Activated CD8-positive, alpha-beta memory T cell treated with anti-CD3 and anti-CD28 coated beads, Interleukin-2, amount 50 U/mL, for 1 hour (primary cell): ENCODE measurements around the gene RIMBP3C.
"Not testable (repeated sequence)": the region's sequence is repeated elsewhere in the genome, so short reads cannot be mapped to it uniquely, and the experiment has no call there.

Experiments used
- DNase-seq: peaks from one replicate; pipeline ENCODE4 v3.0.0-alpha.2; 2020; ENCODE audit errors: extremely low read depth

Gene RIMBP3C, protein sequence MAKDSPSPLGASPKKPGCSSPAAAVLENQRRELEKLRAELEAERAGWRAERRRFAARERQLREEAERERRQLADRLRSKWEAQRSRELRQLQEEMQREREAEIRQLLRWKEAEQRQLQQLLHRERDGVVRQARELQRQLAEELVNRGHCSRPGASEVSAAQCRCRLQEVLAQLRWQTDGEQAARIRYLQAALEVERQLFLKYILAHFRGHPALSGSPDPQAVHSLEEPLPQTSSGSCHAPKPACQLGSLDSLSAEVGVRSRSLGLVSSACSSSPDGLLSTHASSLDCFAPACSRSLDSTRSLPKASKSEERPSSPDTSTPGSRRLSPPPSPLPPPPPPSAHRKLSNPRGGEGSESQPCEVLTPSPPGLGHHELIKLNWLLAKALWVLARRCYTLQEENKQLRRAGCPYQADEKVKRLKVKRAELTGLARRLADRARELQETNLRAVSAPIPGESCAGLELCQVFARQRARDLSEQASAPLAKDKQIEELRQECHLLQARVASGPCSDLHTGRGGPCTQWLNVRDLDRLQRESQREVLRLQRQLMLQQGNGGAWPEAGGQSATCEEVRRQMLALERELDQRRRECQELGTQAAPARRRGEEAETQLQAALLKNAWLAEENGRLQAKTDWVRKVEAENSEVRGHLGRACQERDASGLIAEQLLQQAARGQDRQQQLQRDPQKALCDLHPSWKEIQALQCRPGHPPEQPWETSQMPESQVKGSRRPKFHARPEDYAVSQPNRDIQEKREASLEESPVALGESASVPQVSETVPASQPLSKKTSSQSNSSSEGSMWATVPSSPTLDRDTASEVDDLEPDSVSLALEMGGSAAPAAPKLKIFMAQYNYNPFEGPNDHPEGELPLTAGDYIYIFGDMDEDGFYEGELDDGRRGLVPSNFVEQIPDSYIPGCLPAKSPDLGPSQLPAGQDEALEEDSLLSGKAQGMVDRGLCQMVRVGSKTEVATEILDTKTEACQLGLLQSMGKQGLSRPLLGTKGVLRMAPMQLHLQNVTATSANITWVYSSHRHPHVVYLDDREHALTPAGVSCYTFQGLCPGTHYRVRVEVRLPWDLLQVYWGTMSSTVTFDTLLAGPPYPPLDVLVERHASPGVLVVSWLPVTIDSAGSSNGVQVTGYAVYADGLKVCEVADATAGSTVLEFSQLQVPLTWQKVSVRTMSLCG (N-terminal part only)

DNA sequence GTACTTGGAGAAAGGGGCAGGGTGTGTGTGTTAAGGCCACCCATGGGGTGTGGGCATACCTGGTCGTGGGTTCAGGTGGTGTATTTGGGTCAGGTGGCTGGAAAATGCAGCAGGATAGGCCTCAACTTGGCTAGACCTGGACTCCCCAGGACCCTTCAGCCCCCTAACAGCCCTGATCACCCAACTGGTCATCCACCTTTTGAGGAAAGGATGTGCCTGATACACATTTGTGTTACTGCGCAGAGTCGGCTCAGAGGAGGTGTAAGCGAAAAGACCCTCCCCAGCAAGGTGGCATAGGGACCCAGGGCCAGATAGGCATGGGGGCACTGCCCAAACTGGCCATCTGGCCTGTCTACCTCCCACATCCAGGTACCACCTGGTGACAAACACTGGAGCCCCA lies at the start of gene RIMBP3C:
RIMBP3C (minus strand) TSS at position 101 of the 400 bp plus-strand sequence. CDS start 485 bp downstream, outside the sequence.
- DNase-seq = not testable (repeated sequence)

DNA sequence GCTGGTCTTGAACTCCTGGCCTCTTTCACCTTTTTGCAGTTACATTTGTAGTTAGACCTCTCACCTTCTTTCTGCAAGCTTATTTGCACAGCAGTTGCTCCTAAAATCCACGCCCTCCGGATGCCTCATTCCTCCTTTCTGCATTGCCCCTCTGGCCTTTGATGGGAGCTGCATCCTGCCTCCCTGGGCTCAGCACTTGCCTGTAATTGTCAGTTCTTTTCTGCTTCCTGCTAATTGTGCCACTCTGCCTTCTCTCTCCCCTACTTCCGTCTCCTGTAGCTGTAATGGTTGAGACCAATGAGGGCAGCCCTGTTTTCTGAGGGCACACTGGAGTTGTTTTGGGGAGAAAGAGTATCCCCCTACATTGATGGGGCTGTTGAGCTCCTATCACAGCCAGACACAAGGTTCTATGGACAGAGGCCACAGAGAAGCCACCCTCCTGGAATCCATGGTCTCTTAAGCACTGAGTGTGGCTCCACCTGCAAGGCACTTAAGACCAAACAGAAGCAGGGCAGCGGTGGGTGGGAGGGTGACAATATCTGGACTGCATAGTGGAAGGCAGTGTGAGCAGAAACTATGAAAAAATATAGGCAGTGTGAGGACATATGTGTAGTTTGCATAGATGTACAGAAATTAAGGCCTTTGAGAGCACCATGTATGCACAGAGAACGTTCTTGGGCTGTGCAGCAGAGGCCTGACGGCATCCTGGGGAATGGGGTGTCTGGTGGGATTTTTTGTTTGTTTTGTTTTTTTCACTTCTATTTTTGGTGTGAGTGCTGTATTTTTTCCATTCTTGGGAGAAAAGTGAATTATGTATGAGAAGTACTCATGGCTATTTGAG lies 48.0 kb upstream of the RIMBP3C start:
- DNase-seq = no peak

DNA sequence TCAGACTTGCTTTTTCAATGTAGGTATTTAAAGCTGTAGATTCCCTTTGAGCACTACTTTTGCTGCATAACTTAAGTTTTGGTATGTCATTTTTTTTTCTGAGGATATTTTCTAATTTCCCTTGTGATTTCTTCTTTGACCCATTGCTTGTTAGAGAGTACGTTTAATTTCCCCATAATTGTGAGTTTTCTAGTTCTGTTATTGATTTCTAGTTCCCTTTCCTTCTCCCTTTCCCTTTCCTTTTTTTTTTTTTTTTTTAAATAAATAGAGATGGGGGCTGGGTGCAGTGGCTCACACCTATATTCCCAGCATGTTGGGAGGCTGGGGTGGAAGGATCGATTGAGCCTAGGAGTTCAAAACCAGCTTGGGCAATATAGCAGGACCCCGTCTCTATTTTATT lies 47.0 kb upstream of the RIMBP3C start:
- no peak for DNase-seq

DNA sequence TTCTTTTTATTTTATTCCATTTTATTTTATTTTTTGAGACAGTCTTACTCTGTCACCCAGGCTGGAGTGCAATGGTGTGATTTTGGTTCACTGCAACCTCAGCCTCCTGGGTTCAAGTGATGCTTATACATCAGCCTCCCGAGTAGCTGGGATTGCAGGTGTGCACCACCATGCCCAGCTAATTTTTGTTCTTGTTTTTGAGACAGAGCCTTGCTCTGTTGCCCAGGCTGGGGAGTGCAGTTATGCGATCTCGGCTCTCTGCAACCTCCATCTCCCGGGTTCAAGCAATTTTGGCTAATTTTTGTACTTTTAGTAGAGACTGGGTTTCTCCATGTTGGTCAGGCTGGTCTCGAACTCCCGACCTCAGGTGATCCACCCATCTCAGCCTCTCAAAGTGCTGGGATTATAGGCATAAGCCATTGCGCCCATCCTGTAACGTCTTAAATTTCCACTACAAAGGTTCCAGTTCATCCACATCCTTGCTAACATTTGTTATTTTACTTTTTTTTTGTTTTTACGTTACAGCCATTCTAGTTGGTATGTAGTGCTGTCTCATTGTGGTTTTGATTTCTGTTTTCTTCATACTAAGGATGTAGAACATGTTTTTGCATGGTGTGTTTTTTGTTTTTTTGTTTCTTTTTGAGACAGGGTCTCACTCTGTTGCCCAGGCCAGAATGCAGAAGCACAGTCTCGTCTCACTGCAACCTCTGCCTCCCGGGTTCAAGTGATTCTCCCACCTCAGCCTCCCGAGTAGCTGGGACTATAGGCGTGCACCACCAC lies 45.3 kb upstream of the RIMBP3C start:
- DNase-seq = not testable (repeated sequence)

DNA sequence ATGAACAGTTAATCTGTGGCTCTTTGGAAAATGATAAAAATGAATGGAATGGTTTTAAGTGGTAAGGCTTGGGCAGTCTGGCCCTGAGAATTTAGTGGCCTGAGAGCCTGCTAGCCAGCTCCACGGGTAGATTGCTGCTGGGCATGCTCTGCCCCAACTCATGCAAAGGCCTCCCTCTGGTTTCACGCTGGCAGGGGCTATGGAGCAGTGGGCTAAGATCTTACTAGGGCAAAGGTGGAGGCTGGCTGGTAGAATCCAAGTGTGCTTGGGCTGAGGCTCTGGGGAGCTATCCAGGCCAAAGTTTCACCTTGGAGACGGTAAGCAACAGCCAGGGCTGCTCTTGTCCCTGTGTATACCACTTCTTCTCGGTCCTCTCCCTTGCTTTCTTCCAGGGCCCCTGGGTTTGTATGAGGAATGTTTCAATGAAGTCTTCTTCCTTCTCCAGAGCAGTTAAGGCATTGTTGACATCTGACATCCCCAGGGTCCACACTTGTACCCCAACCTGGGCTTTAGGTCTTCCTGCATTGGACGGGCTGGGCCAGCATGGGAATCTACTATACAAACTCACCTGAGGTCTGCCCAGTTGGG lies 43.7 kb upstream of the RIMBP3C start:
- DNase-seq = no peak

DNA sequence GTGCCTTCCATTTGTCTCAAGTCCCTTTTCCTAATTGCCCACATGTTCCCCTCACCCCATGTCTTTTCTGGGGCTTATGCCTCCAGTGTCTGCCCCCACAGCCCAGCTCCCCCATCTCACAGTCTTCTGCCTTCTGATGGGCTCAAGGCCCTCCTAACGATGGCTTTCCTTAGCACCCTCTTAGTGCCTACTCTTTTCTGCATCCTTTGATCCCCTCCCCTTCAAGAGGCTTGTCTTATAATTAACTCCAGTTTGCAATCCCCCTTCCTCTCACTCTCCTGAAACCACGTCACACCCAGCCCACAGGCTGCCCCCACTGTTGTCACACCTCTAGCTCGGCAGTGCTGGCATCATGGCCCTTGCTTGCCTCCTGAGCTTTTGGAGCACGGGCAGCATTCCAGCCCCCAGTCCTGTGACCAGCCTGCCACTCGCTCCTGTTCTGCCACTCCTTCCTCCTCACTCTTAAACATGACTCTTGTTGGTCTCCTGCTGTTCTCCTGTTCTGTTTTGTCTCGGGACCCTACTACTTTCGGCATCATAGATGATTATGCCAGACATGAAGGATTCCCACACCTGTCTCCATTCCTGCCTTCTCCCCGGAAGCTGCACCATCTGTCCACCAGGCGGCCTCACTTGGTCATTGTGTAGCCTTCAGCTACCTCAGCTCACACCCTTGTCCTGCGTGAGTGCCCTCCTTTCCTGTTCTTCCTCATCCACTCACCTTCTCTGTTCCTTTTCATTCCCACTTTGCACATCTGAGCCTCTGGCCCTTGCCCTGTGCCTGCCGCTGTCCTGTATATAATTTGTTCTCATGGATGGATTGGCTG lies 42.4 kb upstream of the RIMBP3C start:
- no peak for DNase-seq

DNA sequence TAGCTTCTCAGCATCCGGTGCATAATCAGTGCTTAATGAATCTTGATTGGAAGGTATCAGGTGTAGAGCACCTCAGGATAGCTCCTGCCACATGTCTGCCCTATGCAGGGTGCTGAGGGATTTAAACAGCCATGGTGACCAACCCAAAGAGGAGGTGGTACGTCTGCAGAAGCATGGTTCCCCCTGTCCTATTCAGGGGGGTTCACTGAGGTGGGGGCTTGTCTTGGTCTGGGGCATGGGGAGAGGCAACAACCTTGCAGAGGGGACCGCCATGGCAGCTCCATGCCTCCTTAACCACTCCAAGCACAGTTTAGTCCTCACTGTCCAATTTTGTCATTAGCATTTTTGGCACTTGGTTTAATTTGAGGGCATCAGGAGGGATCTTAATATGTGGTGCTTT lies 41.2 kb upstream of the RIMBP3C start:
- no peak for DNase-seq

DNA sequence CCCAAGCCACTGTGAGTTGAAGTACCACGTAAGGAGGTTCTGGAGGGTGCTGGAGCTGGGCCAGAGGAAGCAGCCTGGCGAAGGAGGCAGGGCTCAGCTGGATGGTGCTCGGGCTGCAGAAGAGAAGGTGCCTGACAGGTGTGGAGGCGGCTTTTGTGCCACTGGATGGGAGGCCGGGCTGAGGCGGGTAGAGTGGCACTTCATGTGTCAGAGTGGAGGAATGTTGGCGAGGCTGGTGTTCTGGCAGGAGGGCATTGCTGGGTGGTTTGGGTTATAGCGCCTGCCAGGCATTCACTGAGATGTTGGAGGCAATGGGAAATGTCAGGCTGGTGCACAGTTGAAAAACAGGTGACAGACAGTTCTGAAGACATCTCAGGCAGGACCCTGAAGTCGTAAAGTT lies 40.4 kb upstream of the RIMBP3C start:
- no peak for DNase-seq

DNA sequence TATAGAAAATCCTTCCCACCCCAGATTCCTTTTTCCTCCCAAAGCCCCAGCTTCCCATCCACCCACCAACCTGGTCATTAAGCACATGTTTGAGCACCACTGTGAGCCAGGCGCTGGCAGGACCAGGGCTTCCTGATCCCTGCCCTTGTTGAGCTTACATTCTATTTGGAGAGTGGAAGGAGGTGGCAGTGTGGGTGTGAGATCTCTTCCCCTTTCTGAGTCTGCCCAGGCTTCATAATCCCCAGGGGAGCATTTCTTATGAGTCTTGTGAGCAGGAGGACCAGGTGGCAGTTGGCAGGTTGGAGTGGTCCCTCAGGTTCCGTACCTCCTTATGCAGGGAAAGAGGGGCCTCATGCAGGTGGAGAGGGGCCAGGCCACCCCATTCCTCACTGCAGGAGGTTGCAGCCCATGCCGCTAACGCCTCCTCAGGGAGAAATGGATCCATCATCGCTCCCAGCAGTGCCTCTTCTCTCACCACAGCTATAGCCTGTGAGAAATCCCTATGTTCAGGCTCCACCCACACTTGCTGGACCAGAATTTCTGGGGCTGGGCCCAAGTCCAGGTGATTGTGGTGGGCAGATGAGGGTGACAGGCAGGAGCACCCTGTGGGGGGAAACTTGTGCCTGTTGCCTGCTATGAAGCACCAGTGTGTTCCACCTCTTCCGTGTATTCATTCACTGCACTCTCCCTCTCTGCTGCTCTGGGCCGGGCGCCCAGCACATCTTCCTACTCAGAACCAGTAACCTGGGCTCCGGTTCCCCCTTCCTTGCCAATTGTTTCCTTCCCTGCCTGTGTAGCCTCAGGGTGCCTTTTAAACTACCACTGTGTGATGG lies 39.8 kb upstream of the RIMBP3C start:
- DNase-seq = no peak

DNA sequence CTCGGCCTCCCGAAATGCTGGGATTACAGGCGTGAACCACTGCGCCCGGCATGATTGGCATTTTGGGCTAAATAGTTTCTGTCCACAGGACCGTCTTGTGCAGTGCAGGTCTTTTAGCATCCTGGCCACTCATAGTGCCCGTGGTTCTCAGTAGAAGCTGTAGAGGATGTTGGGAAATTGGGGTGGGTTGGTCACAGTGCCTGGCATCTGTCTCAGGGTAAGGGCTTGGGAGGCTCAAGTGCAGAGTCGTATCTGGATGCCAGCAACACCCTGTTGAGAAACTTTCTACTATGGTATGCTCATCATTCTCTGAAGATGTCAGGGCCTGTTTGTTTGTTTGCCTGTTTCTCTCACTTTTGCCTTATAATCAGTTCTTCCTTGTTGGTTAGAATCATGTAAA lies 38.1 kb upstream of the RIMBP3C start:
- DNase-seq = no peak

DNA sequence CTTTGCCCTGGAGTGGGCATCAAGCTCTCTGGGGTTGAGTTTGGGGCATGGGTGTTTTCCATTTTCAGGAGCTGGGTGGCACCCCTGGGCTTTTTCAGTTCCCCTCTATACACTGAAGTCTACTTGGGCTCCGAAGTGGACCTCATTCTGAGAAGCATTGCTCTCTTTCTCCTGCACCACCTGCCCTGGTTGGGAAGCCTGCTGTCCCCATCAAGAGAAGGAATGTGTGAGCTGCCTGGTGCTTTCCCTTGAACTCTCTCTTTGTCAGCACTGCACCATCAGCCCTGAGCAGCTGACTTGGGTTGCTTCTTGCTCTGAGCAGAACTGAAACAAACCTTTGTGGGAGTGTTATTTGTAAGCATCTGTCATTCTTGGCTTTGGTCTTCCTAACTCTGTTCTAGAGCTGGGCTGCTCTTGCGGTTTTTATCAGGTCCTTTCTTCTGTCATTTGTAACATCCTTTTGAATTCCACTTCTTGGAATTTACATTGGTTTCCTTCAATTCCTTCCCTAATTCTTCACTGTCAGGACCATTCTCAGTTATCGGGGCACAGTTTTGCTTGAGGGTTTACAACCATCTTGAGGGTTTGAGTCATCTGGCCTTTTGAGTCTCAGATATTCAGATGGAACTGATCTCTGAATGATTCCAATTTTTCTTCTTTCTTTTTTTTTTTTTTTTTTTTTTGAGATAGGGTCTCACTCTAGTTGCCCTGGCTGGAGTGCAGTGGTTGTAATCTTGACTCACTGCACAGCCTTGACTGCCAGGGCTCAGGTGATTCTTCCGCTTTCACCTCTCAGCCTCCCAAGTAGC lies 36.7 kb upstream of the RIMBP3C start:
- DNase-seq = no peak

DNA sequence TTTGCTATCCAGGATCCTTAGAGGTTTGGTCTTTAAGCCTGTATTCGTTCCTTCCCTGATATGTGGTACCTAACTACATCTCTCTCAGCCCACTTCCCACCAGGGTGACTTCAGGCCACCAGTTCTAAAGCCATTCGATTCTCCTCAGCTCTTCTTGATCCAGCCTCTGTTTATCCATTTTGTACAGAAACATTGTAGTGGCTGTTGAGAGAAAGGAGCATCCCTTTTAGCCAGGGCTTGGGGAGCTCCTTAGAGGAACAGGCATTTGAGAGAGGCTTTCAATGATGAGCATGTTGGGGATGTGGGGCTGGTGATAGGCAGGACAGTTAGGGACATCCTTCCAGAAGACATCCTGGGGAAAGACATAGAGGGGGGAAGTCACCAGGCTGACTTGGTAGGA lies 34.1 kb upstream of the RIMBP3C start:
- DNase-seq = no peak

DNA sequence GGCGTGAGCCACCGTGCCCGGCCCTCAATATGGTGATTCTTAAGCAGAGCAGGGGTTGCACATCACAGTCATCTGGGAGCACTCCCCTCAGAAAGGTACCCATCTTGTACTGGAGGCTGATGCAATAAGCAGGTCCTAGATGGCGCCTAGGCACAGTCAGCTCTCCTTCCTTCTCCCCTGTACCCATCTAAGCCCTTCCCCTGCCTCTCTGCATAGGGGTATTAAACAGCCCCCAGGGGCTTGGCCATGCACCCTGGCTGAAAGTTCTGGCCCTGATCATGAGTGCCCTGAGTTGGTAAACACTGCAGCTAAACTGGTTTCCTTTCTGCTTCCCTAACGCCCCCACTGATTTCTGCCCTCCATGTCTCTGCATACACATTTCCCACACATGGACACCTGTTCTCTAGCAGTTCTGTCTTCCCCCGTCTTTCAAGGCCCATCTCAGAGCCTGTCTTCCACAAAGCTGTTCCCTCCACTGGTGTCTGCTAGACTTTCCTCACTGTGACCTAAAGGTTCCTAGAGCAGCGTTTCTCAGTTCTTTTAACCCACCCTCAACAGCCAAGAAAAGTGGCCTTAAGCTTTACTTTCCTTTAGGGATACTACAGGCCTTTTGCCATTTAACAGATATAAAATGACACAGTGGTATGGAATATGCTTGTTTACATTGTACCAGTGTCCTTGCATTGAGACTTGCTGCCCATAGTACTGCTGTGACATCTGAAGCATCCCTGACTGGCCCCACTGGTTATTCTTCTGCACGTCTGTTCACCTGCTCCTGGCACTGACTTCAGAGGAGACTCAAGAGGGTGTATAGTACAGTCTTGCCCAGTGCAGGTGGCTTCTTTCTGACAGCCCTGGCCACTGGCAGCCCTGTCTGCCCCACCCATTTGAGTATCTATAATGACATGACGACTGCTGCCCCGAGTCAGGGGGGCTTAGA lies 31.8 kb upstream of the RIMBP3C start:
- no peak for DNase-seq

DNA sequence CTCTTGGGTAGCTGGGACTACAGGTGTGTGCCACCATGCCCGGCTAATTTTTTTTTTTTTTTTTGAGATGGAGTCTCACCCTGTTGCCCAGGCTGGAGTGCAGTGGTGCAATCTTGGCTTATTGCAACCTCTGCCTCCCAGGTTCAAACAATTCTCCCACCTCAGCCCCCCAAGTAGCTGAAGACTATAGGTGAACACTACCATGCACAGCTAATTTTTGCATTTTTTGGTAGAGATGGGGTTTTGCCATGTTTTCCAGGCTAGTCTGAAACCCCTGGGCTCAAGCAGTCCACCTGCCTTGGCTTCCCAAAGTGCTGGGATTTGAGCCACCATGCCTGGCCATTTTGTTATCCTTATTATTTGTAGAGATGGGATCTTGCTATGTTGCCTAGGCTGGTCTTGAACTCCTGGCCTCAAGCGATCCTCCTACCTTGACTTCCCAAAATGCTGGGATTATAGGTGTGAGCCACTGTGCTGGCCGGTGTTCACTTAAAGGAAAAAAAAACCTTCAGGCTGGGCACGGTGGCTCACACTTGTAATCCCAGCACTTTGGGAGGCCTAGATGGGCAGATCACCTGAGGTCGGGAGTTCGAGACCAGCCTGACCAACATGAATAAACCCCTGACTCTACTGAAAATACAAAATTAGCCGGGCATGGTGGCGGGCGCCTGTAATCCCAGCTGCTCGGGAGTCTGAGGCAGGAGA lies 29.9 kb upstream of the RIMBP3C start:
- DNase-seq = not testable (repeated sequence)

DNA sequence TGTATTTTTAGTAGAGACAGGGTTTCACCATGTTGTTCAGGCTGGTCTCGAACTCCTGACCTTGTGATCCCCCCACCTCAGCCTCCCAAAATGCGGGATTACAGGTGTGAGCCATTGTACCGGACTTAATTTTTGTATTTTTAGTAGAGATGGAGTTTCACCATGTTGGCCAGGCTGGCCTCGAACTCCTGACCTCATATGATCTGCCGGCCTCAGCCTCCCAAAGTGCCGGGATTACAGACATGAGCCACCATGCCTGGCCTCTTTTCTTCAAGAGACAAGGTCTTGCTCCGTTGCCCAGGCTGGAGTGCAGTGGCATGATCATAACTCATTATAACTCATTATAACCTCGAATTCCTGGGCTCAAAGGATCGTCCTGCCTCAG lies 29.4 kb upstream of the RIMBP3C start:
- not testable (repeated sequence) for DNase-seq

DNA sequence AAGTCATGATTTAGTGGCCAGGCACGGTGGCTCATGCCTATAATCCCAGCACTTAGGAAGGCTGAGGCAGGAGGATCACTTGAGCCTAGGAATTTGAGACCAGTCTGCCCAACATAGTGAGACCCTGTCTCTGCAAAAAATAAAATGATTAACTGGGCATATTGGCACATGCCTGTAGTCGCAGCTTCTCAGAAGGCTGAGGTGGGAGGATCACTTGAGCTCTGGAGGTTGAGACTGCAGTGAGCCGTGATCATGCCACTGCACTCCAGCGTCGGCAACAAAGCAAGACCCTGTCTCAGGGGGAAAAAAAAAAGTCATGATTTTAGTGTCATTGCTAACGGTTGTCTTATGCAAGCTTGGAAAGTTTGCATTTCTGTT lies 28.2 kb upstream of the RIMBP3C start:
- no peak for DNase-seq
